ENCODE measurements around the gene GFRA4.

GFRA4 gene

DNA sequence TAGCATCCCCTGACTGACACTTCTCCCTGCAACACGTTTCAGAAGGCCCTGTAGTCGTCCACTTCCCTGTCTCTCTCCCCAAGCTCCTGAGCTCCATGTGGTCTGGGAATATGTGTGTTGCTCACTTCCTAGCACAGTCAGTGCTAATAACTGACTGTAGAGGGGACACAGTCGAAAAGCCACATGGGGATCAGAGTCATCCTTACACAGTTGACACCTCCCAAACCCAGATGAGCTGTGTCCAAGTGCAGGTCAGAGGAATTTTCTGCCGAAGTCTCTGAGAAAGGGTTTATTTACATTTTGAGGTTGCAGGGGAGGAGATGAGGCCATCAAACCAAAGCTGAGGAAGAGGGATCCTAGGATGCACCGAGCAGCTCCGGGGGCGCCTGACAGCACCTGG, 22.1 kb upstream of the GFRA4 start:
- TF ChIP-seq, protein P1, sequence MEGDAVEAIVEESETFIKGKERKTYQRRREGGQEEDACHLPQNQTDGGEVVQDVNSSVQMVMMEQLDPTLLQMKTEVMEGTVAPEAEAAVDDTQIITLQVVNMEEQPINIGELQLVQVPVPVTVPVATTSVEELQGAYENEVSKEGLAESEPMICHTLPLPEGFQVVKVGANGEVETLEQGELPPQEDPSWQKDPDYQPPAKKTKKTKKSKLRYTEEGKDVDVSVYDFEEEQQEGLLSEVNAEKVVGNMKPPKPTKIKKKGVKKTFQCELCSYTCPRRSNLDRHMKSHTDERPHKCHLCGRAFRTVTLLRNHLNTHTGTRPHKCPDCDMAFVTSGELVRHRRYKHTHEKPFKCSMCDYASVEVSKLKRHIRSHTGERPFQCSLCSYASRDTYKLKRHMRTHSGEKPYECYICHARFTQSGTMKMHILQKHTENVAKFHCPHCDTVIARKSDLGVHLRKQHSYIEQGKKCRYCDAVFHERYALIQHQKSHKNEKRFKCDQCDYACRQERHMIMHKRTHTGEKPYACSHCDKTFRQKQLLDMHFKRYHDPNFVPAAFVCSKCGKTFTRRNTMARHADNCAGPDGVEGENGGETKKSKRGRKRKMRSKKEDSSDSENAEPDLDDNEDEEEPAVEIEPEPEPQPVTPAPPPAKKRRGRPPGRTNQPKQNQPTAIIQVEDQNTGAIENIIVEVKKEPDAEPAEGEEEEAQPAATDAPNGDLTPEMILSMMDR (IDR thresholded peaks at IDR 0.05; ENCODE audit: control extremely low read depth, extremely low read depth, low read depth, missing control alignments) = no peak
- no peak for DNase-seq (ENCODE audit: extremely low spot score)
- ChIA-PET POLR2A (no interaction called here), CTCF (interaction anchor here (0.9 to 1.7 kb wide), 3 partner anchors 8 to 25 kb away, joined by 3 to 8 read pairs (median 5); no protein-coding TSS in a partner anchor)

- DNase-seq (ENCODE audit: extremely low spot score) = no peak
- CTCF ChIA-PET = no interaction called here
- POLR2A ChIA-PET = no interaction called here
- TF ChIP-seq, protein P1 (IDR thresholded peaks at IDR 0.05; ENCODE audit: control extremely low read depth, extremely low read depth, low read depth, missing control alignments) = no peak
Observed at GRCh38 chr20:3681931-3682781, 19.0 kb upstream of the GFRA4 start, which contains the start of gene ADAM33. TSS of gene ADAM33 (minus strand) at chr20:3682010. CDS start at chr20:3682004, 6 bp downstream.

DNA sequence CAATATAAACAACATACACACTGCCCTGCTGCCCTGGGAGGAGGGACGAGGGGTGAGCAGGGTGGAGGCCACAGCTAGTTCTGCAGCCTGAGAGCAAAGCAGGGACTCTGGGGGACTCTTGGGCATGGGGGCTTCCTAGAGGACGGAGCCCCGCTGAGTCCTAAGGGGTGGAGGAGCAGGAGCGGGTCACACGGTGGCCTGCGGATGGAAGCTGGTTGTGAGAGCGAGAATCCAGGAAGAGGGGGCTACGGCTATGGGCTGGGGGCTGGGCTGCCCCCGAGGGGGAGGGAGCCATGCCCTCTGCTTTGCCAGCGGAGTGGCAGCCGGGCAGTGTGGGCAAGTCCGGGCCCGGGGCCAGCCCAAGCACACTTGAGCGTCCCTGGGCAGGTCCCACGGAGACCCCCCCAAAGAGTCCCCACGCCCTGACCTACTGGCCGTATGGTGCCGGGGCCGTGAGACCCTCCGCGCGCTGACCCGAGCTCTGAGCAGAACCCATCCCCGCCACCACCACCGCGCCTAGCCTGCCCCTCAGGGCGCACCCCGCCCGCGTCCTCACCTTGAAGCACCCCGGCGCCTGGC, 18.2 kb upstream of the GFRA4 start:
- no peak for DNase-seq (ENCODE audit: extremely low spot score)
- POLR2A ChIA-PET = no interaction called here
- TF ChIP-seq, protein P1 (IDR thresholded peaks at IDR 0.05; ENCODE audit: control extremely low read depth, extremely low read depth, low read depth, missing control alignments) = no peak
- CTCF ChIA-PET = interaction anchor here (1.0 to 6.0 kb wide), 2 partner anchors 12 to 28 kb away, joined by 3 to 69 read pairs; no protein-coding TSS in a partner anchor

DNA sequence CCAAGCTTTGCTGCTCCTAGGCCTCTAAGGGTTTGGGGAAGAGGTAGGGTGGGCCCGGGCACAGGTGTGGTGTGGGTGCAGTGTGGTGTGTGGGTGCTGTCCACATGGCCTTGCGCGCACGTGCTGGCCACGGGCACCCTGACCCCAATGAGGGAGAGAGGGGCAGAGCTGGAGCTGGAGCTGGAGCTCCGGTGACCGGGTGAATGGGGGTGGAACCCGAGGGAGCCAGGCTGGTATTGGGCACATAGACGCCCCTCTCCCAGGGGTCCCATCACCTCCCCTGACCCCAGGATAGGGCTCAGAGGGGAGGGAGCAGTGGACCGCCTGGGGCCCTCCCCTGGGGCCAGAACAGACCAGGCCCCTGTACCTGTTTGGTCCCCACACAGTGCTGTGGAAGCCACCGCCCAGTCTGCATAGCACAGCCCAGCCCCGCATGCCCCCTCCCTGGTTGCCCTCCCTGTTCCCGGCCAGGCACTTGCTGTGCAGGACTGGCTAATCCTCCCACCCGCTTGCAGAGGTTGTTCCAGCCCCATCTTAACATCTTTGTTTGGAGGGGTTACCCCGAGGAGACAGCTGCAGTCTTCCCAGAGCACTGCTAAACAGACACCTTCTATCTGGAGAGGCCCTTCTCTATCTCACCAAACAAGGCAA, 17.6 kb upstream of the GFRA4 start:
- no peak for DNase-seq (ENCODE audit: extremely low spot score)
- ChIA-PET CTCF (interaction anchor here (1.0 to 6.0 kb wide), 2 partner anchors 13 to 28 kb away, joined by 3 to 69 read pairs; no protein-coding TSS in a partner anchor), POLR2A (no interaction called here)
- TF ChIP-seq, protein P1 (IDR thresholded peaks at IDR 0.05; ENCODE audit: control extremely low read depth, extremely low read depth, low read depth, missing control alignments) = no peak

GRCh38 chr20:3679749-3680700, 16.8 kb upstream of the GFRA4 start:
- ChIA-PET CTCF (interaction anchor here (6.0 kb wide), 1 partner anchor 29 kb away, joined by 69 read pairs; no protein-coding TSS in a partner anchor), POLR2A (no interaction called here)

More at GRCh38 chr20:3679749-3680700, 16.8 kb upstream of the GFRA4 start:
- TF ChIP-seq, protein P1 (IDR thresholded peaks at IDR 0.05; ENCODE audit: control extremely low read depth, extremely low read depth, low read depth, missing control alignments) = no peak
- no peak for DNase-seq (ENCODE audit: extremely low spot score)

Measured in GM10248 (cell line).